CD14-positive monocyte (primary cell): Measurements from ENCODE around the gene SNX8. TPM values are rescaled to one million over a fixed set of nuclear protein-coding genes. Genes with fewer than 3 reads are reported as not detected.

ENCODE experiments used
- DNase-seq, 3 donors: peaks; one replicate each; pipeline ENCODE4 v3.0.0-alpha.2; 2011 to 2022
- H2AFZ ChIP-seq: 2 replicates; pipeline ENCODE4 v1.6.0; 2012; ENCODE audit warnings: mild to moderate bottlenecking, low read depth, low read length, inconsistent platforms; ENCODE audit not compliant: insufficient read depth, poor library complexity, severe bottlenecking
- H3K27ac ChIP-seq, 2 donors: 1 replicate in 1 of 2; 2 replicates in 1 of 2; pipeline ENCODE4 v1.5.1; 2012 to 2013; ENCODE audit warnings: low read length in 2 of 2, control low read depth in 1 of 2, inconsistent platforms in 1 of 2, low read depth in 1 of 2, mild to moderate bottlenecking in 1 of 2
- H3K27me3 ChIP-seq, 2 donors: one replicate each; pipeline versions ENCODE4 v1.6.0 to v1.6.1; 2011 to 2013; ENCODE audit warnings: low read length in 2 of 2; ENCODE audit not compliant: control insufficient read depth in 2 of 2, insufficient read depth in 2 of 2
- H3K36me3 ChIP-seq, 2 donors: replicated peaks in 1 of 2; 1 replicate in 1 of 2; 2 replicates in 1 of 2; pipeline versions ENCODE4 v1.5.1 to v1.6.1; 2012 to 2013; ENCODE audit warnings: low read length in 2 of 2, control low read depth in 1 of 2, inconsistent platforms in 1 of 2, mild to moderate bottlenecking in 1 of 2; ENCODE audit not compliant: insufficient read depth in 2 of 2, control insufficient read depth in 1 of 2
- H3K4me1 ChIP-seq, 2 donors: 1 replicate in 1 of 2; 2 replicates in 1 of 2; pipeline versions ENCODE4 v1.5.1 to v1.6.1; 2012 to 2013; ENCODE audit warnings: low read length in 2 of 2, control low read depth in 1 of 2, inconsistent platforms in 1 of 2, mild to moderate bottlenecking in 1 of 2, moderate library complexity in 1 of 2; ENCODE audit not compliant: insufficient read depth in 2 of 2, control insufficient read depth in 1 of 2
- H3K4me2 ChIP-seq: replicated peaks from 2 replicates; pipeline ENCODE3; 2012; ENCODE audit warnings: low read length, moderate library complexity, mild to moderate bottlenecking; ENCODE audit not compliant: poor library complexity, severe bottlenecking; ENCODE audit errors: extremely low read depth
- H3K4me3 ChIP-seq, 3 experiments: fragments of 200-600 bp in 1 of 3; sonication (generic) in 1 of 3; replicated peaks in 1 of 3; 1 replicate in 2 of 3; 2 replicates in 1 of 3; pipeline ENCODE4 v1.5.1; 2011 to 2013; ENCODE audit warnings: low read length in 3 of 3, mild to moderate bottlenecking in 3 of 3, control low read depth in 2 of 3, low read depth in 2 of 3, inconsistent platforms in 1 of 3, moderate library complexity in 1 of 3
- H3K79me2 ChIP-seq: 2 replicates; pipeline ENCODE4 v1.6.0; 2012; ENCODE audit warnings: mild to moderate bottlenecking, control low read depth, inconsistent platforms, low read length, moderate library complexity; ENCODE audit not compliant: insufficient read depth
- H3K9ac ChIP-seq: 2 replicates; pipeline ENCODE4 v1.6.0; 2017; ENCODE audit warnings: low read length, mild to moderate bottlenecking; ENCODE audit not compliant: insufficient read depth, poor library complexity, severe bottlenecking
- H3K9me3 ChIP-seq, 2 donors: replicated peaks in 1 of 2; 1 replicate in 1 of 2; 2 replicates in 1 of 2; pipeline versions ENCODE4 v1.5.1 to v1.6.1; 2012 to 2013; ENCODE audit warnings: low read length in 2 of 2, control low read depth in 1 of 2; ENCODE audit not compliant: control insufficient read depth in 1 of 2, insufficient read depth in 1 of 2
- H4K20me1 ChIP-seq: 2 replicates; pipeline ENCODE4 v1.6.0; 2012; ENCODE audit warnings: mild to moderate bottlenecking, low read length, control low read depth, moderate library complexity; ENCODE audit not compliant: insufficient read depth
- H3K27ac Mint-ChIP-seq, 7 donors: one replicate each; pipeline ENCODE4 v1.8.0; 2020; ENCODE audit warnings: mild to moderate bottlenecking in 7 of 7, mixed read lengths in 7 of 7, moderate library complexity in 6 of 7, inconsistent platforms in 2 of 7
- H3K27me3 Mint-ChIP-seq, 3 donors: one replicate each; pipeline ENCODE4 v1.8.0; 2021 to 2022; ENCODE audit warnings: low read depth in 3 of 3, mild to moderate bottlenecking in 3 of 3, mixed read lengths in 3 of 3, moderate library complexity in 3 of 3, inconsistent platforms in 1 of 3
- H3K36me3 Mint-ChIP-seq, 2 donors: one replicate each; pipeline ENCODE4 v1.8.0; 2020; ENCODE audit warnings: mixed read lengths in 2 of 2, inconsistent platforms in 1 of 2, mild to moderate bottlenecking in 1 of 2
- H3K4me1 Mint-ChIP-seq: one replicate; pipeline ENCODE4 v1.8.0; 2020; ENCODE audit warnings: mild to moderate bottlenecking, mixed read lengths
- H3K4me3 Mint-ChIP-seq, 2 donors: one replicate each; pipeline ENCODE4 v1.8.0; 2020; ENCODE audit warnings: mild to moderate bottlenecking in 2 of 2, mixed read lengths in 2 of 2, moderate library complexity in 1 of 2
- H3K9me3 Mint-ChIP-seq, 7 donors: one replicate each; pipeline ENCODE4 v1.8.0; 2020 to 2022; ENCODE audit warnings: mixed read lengths in 7 of 7, mild to moderate bottlenecking in 6 of 7, moderate library complexity in 6 of 7, inconsistent platforms in 2 of 7
- CTCF ChIP-seq: fragments of 200-600 bp; IDR thresholded peaks from one replicate; pipeline ENCODE4 v1.8.0; 2022; ENCODE audit warnings: antibody characterized with exemption, mild to moderate bottlenecking
- WGBS: methylation state at CpG from one replicate; pipeline ENCODE4 v1.1.5; 2013; ENCODE audit warnings: missing lambda C conversion rate; ENCODE audit not compliant: insufficient coverage; 5-methylcytosine and 5-hydroxymethylcytosine counted together
- intact Hi-C, 2 donors: fragments of 100-400 bp; cut with micrococcal nuclease; formaldehyde crosslinking; loops; one replicate each; pipeline versions ENCODE4 v1.15.0 to v1.15.1; 2023
- polyA plus RNA-seq, 3 donors: library from polyadenylated mRNA; depleted of rRNA in 1 of 3; unstranded in 2 of 3; stranded (reverse) in 1 of 3; fragments of 300-500 nt in 2 of 3; fragments of >200 nt in 1 of 3; fragmentation: Illumina TruSeq in 2 of 3; gene quantifications; 1 replicate in 2 of 3; 2 replicates in 1 of 3; pipeline ENCODE4 v1.2.3, GENCODE V29; 2012 to 2021

Gene SNX8
- polyA plus RNA-seq, 3 donors = 15.4 to 43.7 (median 41.9) TPM

GRCh38 chr7:2266911-2267310, 47.3 kb downstream of the SNX8 start:
- peak overlapping the region in 1 of 7 donors; percentile 41 for H3K27ac Mint-ChIP-seq
- Histone ChIP-seq H4K20me1 (no peaks in the 10 kb centered on the region), H3K4me1 (peaks cover 4 to 5% of the 10 kb centered on the region in 2 donors), H3K27me3 (no peaks in the 10 kb centered on the region), H3K9me3 (no peaks in the 10 kb centered on the region), H3K9ac (no peak overlapping the region), H3K4me3 (no peak overlapping the region), H3K79me2 (no peaks in the 10 kb centered on the region), H3K36me3 (peaks cover 22 to 28% of the 10 kb centered on the region in 2 donors), H3K27ac (no peak overlapping the region), H3K4me2 (no peak overlapping the region), H2AFZ (no peak overlapping the region)
- WGBS = 86% methylated on average over 9 of the region's 10 CpGs
- no peak for DNase-seq
- TF ChIP-seq CTCF = no peak
- H3K4me3 Mint-ChIP-seq = no peak overlapping the region
- intact Hi-C loops = no loop called here
- peaks cover 27 to 49% of the 10 kb centered on the region in 2 donors for H3K36me3 Mint-ChIP-seq
- peaks cover 7% of the 10 kb centered on the region for H3K4me1 Mint-ChIP-seq
- H3K9me3 Mint-ChIP-seq = peaks cover 0 to 2% (median 0%) of the 10 kb centered on the region in 7 donors
- H3K27me3 Mint-ChIP-seq = no peaks in the 10 kb centered on the region

- DNase-seq = no peak
- no peak overlapping the region for H3K9ac ChIP-seq
- no peaks in the 10 kb centered on the region for H4K20me1 ChIP-seq
- intact Hi-C loops = no loop called here
- no peak overlapping the region for H2AFZ ChIP-seq
- H3K4me2 ChIP-seq = no peak overlapping the region
- Mint-ChIP-seq H3K27ac (no peak overlapping the region), H3K9me3 (peaks cover 0 to 2% (median 0%) of the 10 kb centered on the region in 7 donors), H3K36me3 (peaks cover 20 to 33% of the 10 kb centered on the region in 2 donors), H3K4me1 (peaks cover 11% of the 10 kb centered on the region), H3K4me3 (no peak overlapping the region), H3K27me3 (peaks cover 0 to 2% (median 0%) of the 10 kb centered on the region in 3 donors)
- no peak for TF ChIP-seq CTCF
- H3K27ac ChIP-seq = no peak overlapping the region
- H3K9me3 ChIP-seq = no peaks in the 10 kb centered on the region
- no peaks in the 10 kb centered on the region for H3K27me3 ChIP-seq
- H3K4me3 ChIP-seq = no peak overlapping the region
- peaks cover 10 to 13% of the 10 kb centered on the region in 2 donors for H3K4me1 ChIP-seq
- no peaks in the 10 kb centered on the region for H3K79me2 ChIP-seq
- H3K36me3 ChIP-seq = peaks cover 9 to 11% of the 10 kb centered on the region in 2 donors
- 98% methylated on average over 19 of the region's 23 CpGs for WGBS
Measured at GRCh38 chr7:2264158-2264557, 50.1 kb downstream of the SNX8 start.
